ENCODE data around the gene C1orf198. TPM values are rescaled to one million over a fixed set of nuclear protein-coding genes. Genes with fewer than 3 reads are reported as not detected.

Gene C1orf198
- total RNA-seq, 1 donor from 2014 or later: 13.8 TPM

DNA sequence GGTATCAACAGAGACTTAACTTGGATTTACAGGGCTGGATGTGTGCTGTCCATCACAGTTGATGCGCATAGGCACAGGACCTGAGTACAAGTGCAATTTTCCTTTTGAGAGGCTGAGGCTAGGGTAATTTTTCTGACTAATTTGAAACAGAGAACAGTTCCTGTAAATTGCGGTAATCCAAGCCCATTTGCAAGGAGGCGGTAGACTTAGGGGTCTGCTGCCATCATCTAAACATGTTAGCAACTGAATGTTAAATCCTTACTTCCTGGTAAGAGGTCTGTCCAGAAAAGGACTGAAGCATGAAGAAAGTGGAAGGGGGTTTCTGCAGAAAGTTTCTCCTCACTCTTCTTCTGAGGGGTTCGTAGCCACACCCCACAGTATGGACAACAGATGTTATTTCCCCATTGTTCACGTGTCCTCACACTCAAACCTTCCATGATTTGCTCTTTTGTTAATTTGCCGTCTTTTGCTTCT is 23.7 kb upstream of the C1orf198 start:
- no peak for DNase-seq (ENCODE audit: low read depth, low spot score)

DNA sequence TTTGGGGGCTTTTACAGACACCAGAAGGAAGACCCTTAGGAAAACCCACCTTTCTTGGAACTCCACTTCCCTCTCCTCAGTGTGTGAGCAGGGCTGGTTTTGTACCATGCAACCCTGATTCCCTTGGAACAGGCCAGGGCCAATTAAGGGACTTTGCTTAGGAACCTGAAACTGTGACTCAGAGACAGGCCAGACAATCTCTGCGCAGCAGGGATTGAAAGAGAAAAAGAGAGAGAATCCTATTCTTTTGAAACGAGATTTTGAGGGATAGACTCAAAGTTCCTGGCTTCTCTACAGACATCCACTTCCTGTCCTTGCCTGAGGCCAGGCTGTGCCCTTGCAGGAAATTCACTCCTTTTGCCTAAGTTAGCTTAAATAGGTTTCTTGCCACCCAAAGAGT is 23.1 kb upstream of the C1orf198 start:
- no peak for DNase-seq (ENCODE audit: low read depth, low spot score)

DNA sequence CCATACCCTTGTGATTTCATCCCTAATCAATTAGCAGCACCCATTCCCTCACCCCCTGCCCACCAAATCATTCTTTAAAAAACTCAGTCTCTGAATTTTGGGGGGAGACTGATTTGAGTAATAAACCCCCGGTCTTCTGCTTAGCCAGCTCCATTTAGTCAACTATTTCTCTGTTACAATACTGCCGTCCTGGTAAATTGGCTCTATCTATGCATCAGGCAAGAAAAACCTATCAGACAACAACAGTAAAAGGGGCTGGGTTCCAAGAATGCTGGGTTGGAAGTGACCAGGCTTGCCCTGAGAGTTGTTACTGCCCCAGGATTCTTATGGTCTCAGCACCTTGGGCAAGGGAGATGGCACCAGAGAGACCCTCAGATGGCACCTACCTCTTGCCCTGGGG is 16.3 kb upstream of the C1orf198 start:
- DNase-seq (ENCODE audit: low read depth, low spot score): no peak

DNA sequence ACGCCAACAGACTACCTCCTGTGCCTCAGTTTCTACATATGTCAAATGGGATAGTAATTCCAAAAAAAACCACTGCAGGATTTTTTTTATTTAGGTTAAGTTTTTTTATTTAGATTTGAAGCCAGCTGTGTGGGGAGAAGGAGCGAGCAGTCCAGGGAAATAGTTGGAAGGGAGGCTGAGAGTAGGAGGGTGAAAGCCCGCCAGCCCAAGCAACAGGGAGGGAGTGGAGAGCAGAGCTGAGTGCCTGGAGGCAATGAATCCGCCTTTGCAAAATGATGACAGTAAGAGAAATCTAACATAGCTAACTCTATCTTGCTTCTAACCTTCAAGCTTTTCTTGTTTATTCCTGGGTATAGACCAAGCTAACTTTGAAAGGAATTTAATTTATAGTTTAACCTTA is 15.6 kb upstream of the C1orf198 start:
- no peak for DNase-seq (ENCODE audit: low read depth, low spot score)

DNA sequence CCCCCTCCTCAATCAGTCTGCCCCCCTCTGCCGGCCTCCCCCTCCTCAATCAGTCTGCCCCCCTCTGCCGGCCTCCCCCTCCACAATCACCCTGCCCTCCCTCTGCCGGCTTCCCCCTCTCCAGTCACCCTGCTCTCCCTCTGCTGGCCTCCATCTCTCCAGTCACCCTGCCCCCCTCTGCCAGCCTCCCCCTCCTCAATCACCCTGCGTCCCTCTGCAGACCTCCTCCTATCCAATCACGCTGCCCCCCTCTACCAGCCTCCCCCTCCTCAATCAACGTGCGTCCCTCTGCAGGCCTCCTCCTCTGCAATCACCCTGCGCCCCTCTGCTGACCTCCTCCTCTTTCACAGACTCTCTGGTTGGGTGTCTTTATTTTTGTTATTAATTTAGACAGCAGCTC is 11.5 kb upstream of the C1orf198 start:
- no peak for DNase-seq (ENCODE audit: low read depth, low spot score)

DNA sequence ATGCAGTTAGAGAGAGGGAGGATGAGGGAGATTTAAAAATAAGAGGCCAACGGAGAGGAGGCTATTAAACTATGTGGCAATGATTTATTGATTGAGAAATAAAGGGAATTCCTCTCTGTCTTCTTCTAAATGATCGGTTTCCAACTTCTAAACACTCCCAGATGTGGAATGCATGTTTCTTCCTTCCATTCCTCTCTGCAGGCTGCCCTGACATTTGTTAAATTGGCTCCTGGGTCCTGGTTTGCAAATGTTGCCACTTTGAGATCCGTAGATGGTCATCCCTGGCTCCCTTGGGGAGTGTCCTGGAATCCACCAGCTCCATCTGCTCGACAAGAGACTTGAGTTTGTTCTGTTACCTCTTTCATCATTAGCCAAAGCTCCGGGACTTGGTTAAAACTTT is 10.3 kb upstream of the C1orf198 start:
- no peak for DNase-seq (ENCODE audit: low read depth, low spot score)

DNA sequence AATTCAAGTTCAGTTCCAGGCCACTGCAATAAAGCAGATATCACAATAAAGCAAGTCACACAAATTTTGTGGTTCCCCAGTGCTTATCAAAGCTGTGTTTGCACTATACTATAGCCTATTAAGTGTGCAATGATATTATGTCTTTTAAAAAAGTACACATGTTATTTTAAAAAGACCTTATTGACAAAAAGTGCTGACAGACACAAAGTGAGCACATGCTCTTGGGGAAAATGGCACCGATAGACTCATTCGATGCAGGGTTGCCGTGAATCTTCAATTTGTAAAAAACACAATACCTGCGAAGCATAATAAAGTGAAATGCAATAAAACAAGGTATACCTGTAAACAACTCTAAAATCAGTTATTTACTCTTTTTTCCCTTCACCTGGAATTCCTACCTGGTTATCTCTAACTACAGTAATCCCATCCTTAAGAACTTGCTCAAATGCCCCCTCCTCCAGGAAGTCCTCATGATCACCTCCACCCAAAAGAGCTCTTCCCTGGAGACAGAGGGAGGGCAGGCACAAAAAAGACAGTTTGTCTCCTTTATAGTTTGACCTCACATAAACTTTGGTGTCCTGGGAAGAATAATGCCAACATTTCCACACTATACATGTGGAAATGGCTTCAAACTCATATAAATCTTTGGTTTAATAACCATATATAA is 9.7 kb upstream of the C1orf198 start:
- DNase-seq (ENCODE audit: low read depth, low spot score): no peak

DNA sequence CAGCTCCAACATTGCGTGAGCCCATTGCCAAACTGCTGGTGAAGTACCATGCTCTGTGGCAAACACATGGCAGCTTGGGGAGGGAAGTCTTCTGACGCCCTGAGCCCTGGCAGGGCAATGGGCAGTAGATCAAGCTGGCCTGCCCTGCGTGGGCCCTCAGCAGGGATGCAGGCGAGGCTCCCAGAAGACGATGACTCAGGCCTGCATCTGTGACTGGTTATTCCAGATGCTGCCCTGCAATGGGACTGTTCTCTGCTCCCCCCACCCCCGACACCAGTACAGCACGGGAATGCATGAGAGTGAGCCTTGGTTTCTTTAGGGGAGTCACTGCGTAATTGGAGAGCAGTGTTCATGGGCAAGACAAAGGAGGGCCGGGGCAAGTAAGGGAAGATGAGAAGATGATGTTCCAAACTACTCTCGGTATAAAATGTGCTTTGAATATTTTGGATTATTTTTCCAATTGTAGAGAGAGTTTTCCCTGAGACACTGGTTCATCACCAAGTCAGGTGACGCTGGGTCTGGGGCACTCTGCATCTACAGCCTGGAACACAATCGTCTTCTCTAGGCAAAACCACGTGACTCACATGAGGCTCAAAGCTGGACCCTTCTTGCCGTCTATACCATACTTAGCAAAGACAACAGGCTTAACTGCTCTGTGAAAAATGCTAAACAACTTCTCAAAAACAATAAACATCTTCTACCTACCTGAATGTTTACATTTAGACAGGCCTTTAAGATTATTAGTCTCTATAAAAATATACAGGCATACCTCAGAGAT is 9.0 kb upstream of the C1orf198 start:
- DNase-seq (ENCODE audit: low read depth, low spot score): no peak

DNA sequence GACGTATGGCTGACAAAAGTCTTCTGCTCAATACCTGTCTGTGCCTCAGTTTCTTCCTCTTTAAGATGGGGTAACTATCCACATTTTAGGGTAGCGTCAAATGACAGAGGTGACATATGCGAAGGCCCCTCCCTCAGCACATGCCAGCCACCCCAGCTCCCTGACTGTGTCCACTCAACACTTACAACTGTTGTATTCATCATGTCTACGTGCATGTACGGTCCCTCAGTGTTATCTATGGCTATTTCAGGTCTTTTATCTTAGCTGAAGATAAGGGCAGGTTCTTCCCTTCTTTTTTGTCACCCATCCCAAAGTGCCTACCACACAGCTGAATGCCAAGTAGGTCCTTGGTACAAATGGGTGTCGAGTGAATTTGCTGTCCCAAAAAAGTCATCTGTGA is 8.3 kb upstream of the C1orf198 start:
- DNase-seq (ENCODE audit: low read depth, low spot score): no peak

DNA sequence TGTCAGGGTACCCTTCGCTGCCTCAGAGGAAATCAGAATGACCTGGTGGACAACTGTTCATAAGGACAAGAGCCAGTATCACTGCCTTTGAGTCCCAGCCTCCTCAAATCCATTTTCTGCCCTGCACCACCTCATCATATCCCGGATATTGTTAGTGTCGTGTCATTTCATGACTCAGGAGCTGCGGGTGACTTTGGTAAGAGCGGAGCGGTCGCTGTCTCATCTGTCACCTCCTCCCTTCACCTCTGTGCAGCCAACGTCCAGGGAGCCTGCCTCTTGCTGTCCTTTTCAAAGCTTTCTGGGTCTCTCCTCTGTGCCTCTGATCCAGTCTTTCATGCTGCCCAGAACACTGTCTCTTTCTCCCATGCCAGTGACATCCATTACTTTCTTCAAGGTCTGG is 7.0 kb upstream of the C1orf198 start:
- DNase-seq (ENCODE audit: low read depth, low spot score): no peak

DNA sequence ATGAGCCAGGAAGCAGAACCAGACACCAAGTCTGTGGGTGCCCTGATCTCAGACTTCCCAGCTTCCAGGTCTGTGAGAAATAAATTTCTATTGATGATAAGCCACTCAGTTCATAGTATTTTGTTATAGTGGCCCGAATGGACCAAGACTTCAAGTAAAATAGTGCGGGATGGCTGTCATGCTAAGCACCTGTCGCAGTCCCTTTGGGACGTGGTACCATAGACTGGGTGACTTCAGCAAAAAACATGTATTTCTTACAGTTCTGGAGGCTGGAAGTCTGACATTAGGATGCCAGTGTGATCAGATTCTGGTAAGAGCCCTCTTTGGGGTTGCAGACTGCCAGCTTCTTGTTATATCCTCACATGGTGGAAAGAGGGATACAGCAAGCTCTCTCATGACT is 2.6 kb upstream of the C1orf198 start:
- no peak for DNase-seq (ENCODE audit: low read depth, low spot score)

DNA sequence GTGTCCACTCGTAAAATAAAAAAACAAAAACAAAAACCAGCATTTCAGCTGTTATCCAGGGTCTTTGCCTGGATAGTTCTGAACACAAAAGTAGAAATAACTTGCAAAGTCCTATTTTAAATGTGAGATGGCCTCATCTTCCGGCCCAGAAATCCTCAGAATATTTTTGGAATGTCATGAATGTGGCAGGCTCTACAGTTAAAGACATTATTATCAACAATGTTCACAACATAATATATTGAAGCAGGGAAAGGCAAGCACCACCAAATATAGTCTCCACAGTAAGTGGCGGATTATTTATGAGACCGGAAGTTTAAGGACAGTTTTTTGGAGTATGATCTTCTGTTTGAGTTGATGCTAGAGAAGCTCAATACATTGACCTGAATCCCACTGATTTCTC is 1.2 kb upstream of the C1orf198 start:
- no peak for DNase-seq (ENCODE audit: low read depth, low spot score)

DNA sequence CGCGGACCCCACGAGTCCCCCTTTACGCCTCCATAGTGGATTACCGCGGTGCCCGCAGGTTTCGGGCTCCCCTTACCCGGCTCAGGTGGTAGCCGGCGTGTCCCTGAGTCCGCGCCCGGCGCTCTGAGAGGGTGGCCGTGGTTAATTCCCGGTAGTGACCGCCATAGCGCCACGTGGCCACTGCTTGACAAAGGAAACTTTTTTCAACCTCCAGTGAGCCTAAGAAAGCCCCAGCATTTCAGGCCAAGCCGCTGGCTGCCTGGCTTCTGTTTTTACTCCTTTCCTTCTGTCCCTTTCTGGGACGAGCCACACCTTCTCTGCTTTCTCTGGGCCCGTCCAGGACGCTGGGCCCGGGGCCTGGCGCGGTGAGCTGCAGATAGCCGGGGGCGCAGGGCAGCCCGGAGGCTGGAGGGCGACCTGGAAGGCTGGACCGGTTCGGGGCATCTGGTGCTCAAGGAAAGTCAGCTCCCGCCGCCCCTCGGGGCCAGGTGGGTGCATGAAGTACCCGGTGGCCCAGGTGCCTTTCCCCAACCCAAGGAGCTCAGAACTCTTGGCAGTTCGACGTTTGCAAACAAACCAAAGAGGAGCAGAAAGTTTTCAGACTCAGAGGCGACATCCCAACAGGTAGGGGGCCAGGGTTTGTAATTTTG is 540 bp upstream of the C1orf198 start:
- DNase-seq (ENCODE audit: low read depth, low spot score): no peak

DNA sequence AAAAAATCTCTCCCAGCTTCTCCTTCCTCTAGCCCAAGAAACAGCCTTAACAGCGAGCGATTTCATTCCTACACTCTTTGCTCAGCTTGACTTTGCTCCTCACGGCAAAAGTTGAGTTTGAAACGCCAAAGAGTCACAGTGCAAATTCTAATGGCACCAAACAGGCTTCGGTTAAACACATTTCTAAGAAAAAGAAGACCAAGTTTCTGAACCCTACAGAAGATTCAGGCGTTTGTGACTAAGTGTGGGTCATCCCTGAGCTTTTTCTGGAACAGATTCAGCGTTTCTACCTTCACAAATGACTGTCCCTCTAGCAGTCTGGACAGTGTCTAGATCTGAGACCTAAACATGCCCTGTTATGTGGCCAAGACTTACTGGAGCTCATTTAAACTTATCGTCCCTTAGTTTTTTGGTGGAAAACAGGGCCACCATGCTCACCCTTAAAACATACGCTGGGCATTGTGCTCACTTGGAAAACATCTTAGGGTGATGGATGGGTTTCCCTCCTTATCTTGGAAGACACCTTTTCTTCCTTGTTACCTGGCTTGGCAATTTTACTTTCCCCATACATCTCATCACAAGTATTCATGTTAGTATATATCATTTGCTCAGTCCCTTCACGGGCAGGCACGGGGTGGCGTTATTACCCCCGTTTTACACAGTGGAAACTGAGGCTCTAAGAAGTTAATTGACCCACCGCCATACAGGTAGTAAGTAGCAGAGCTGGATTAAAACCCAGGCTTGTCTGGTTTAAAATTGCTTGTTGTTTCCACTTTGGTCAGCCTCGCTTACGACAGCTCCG is 1.0 kb downstream of the C1orf198 start:
- DNase-seq (ENCODE audit: low read depth, low spot score): no peak

DNA sequence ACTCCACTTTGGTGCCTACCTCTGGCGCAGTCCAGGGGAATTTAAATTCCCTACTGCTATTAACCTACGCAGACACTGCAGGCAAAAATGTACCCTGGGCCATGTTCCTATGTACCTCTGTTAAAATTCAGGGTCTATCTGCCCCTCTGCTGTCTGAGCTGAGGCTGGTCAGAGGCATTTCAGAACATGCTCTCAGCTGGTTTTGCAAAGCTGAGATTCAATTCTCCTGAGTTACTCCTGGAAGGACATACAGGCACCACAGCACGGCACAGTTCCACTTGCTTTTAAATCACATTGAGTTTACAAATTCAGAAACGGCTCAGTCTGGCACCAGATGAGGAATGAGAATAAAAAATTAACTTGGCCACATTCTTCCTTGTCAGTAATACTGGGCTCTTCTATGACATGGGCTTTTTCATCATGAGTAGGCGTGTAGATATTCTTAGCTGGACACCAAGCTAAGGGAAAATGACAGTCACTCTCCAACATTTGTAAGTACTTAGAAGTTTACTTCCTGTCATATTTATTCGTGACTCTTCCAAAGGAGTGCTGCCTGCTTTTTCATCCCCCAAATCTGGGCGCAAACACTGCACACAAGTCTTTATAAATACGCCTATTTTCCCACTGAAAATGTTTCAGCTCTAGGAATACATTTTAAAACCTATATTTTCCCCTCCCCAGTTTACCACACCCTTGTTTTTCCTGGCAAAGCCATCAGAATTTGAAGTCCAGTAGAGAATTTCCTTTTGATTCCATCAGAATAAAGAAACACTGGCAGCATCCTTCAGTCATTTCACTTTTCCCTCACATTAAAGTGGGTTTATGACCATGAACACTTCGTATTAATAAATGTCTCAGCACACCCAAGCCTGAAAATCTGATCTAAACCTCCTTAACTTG is 1.9 kb downstream of the C1orf198 start:
- DNase-seq (ENCODE audit: low read depth, low spot score): no peak

DNA sequence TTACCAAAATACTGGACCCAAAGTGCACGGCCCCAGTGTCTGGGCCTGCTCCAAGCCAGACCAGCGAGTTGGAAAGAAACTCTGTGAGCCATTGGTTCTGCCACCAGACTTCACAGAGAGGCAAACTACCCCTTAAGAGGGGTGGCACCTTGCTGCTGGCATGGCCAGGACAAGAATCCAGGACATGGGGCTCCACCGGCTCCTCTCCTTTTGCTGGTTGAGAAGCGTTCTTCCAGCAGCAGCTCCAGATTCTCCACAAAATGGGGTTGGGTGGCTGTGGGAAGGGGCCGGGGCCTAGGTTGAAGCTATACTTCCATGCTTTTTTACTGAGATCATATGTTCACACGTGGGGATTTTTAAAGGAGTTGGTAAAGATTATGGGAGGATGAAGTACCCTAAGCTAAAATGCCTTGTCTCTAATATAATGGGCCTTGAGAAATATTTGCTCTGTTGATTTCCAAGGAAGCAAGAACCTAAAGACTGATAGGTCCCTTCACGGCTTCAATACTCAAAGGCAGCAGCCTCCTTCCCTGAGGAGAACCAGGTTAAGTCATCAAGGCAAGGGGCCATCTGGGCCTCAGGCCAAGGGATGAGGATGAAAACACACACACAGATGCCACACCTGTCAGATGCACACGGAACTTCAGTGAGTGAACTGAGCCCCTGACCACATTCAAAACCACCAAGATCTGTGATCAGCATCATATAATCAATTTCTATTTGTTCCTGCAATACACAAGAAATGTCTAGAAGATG is 3.1 kb downstream of the C1orf198 start:
- DNase-seq (ENCODE audit: low read depth, low spot score): no peak

DNA sequence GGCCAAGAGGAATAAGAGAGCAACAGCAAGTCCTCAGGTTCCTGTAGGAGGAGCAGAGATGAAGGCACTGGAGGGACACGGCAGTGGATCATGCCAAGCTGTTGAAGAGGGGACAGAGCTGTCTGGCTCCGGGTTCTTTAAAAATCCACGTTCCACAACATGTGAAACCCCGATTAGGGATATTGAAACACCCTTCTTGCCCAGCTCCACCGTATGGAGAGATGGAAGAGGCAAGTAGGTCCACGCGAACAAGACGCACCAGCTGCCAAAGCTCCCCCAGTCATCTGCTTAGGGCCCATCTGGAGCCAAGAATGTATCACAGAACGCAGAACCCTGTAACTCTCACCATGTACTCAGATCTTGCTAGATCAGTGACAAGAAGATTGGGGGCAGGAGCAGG is 3.9 kb downstream of the C1orf198 start:
- DNase-seq (ENCODE audit: low read depth, low spot score): no peak

DNA sequence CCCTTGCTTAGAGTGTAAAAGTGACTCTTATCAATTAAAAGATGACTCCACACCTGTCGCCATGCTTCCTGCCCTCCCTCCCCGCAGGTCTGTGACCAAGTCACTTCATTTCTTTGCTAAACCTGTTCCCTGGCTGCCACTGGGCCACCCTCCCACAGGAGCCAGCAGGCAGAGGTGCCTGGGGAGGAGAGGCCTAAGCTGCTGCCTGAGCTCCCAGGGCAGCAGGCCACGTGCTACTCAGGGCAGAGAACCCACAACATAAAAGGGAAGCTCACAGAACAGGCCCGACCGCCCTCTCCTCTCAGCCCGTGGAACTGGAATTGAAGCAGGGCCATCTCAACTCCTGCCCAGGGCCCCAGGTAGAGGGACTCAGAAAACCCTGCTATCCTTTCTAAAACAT is 4.9 kb downstream of the C1orf198 start:
- DNase-seq (ENCODE audit: low read depth, low spot score): no peak

DNA sequence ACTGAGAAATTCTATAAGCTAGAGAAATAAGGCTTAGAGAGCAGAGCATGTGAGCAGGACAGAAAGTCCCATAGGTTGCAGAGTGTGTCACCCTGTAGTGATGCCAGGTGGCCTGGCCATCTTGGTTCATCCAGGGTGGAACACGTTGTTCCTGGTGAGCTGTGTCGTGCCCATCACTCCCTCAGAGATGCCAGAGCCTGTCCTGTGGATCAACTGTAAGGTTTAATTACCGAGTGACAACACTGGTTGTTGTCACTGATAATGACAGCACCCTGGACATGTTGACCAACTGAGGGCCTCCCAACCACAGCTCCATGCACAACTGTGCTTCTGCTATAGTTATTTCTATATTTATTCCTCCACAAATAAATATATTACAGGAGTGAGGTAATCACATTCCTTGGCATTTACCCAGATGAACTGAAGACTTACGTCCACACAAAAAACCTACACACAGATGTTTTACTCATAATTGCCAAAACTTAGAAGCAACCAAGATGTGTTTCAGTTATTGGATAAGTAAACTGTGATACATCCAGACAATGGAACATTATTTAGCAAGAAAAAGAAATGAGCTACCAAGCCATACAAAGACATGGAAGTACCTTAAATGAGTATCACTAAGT is 6.2 kb downstream of the C1orf198 start:
- no peak for DNase-seq (ENCODE audit: low read depth, low spot score)

DNA sequence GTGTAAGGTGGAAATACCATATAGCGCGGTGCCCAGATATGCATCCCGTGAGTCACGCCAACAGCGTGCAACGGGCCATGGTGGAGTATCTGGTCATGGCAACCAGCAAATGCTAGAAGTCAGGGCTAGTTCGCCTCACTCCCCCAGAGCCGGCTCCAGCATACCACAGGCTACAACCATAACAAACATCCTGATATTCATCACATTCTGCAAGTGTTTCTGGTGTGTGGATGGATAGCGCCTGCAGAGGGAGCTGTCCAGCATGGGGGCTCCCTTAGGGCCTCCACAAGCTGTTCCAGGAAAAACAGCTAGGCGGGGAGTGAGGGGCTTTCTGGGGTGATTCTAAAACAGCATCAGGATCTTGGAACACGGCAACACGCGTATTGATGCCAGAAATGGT is 6.8 kb downstream of the C1orf198 start:
- no peak for DNase-seq (ENCODE audit: low read depth, low spot score)

All from pulmonary artery endothelial cell (primary cell).